ENCODE results near the gene RAPGEF5. TPM values are rescaled to one million over a fixed set of nuclear protein-coding genes. Genes with fewer than 3 reads are reported as not detected.

Gene RAPGEF5
- total and polyA plus RNA-seq, 10 of the 15 experiments (the other 5 are each of a cell fraction or from before 2014, with no cell fraction given): 0.38 to 4.0 (median 1.6) TPM; not detected in 1

- H3K79me2 ChIP-seq (ENCODE audit: control insufficient read depth, insufficient read depth, low read length): no peaks in the 10 kb centered on the region
- no peaks in the 10 kb centered on the region for H3K27me3 ChIP-seq (replicated peaks in 1 of 2; ENCODE audit: control insufficient read depth in 2 of 2, insufficient read depth in 2 of 2, low read length in 1 of 2)
- no peak overlapping the region for H3K27ac ChIP-seq (ENCODE audit: control insufficient read depth, insufficient read depth)
- DNase-seq (ENCODE audit: low read depth, low spot score) (no peak), FAIRE-seq (no peak), ATAC-seq (no peak)
- H4K20me1 ChIP-seq (ENCODE audit: control insufficient read depth, insufficient read depth): no peaks in the 10 kb centered on the region
- ChIA-PET CTCF (interaction anchor here (1.1 to 2.4 kb wide), 3 partner anchors 10 to 181 kb away, joined by 3 to 7 read pairs (median 3); no protein-coding TSS in a partner anchor), RAD21 (ENCODE audit: unreplicated experiment) (no interaction called here), SMC1A (ENCODE audit: uncharacterized antibody, unreplicated experiment) (interaction anchor here (1.3 to 2.3 kb wide), 2 partner anchors 10 to 181 kb away, joined by 5 to 6 read pairs; no protein-coding TSS in a partner anchor), POLR2A (no interaction called here)
- H3K9ac ChIP-seq (ENCODE audit: control insufficient read depth, insufficient read depth, low read length): no peak overlapping the region
- no peaks in the 10 kb centered on the region; a peak in 1 of 4 replicates for H3K36me3 ChIP-seq (ENCODE audit: control insufficient read depth in 2 of 2, insufficient read depth in 2 of 2, low read length in 1 of 2)
- H3K4me3 ChIP-seq: no peak overlapping the region
- WGBS (ENCODE audit: insufficient coverage, insufficient replicate concordance, low lambda C conversion rate, missing lambda C conversion rate): 0% methylated on average over 2 of the region's 2 CpGs
- H3K4me2 ChIP-seq (ENCODE audit: control insufficient read depth, insufficient read depth): no peak overlapping the region
- no peak overlapping the region for H2AFZ ChIP-seq (ENCODE audit: control insufficient read depth, low read depth, low read length)
- H3K4me1 ChIP-seq (ENCODE audit: control insufficient read depth, insufficient read depth, low read length): no peaks in the 10 kb centered on the region
- BruUV-seq (replicated peaks): no TSS peak
- in situ Hi-C loops (cut with MboI) (no loop called here), intact Hi-C loops (cut with micrococcal nuclease; ENCODE audit: unreplicated experiment) (no loop called here)
- TF ChIP-seq NFIC (IDR thresholded peaks at IDR 0.05; ENCODE audit: low read depth, low read length) (no peak), ATF2 (IDR thresholded peaks at IDR 0.05; ENCODE audit: low read length) (no peak), MXI1 (IDR thresholded peaks at IDR 0.05; ENCODE audit: low read depth, low read length) (no peak), SMAD1 (IDR thresholded peaks at IDR 0.05; ENCODE audit: low read depth, partially characterized antibody) (no peak), BMI1 (IDR thresholded peaks at IDR 0.05; ENCODE audit: borderline replicate concordance) (no peak), CBFB (IDR thresholded peaks at IDR 0.05; ENCODE audit: low read depth) (no peak)
- H3K9me3 ChIP-seq (replicated peaks; ENCODE audit: control insufficient read depth, insufficient read depth, low read length): no peaks in the 10 kb centered on the region
Observed at GRCh38 chr7:22291977-22292376, 65.0 kb downstream of the RAPGEF5 start.

- TF ChIP-seq POLR2A (IDR thresholded peaks at IDR 0.05; ENCODE audit: low read depth, low read length) (no peak), RUNX3 (IDR thresholded peaks at IDR 0.05; ENCODE audit: low read length) (no peak)
- H4K20me1 ChIP-seq (ENCODE audit: control insufficient read depth, insufficient read depth): no peaks in the 10 kb centered on the region
- H3K27me3 ChIP-seq (replicated peaks in 1 of 2; ENCODE audit: control insufficient read depth in 2 of 2, insufficient read depth in 2 of 2, low read length in 1 of 2): no peaks in the 10 kb centered on the region
- POLR2A ChIA-PET: no interaction called here
- no peak overlapping the region for H2AFZ ChIP-seq (ENCODE audit: control insufficient read depth, low read depth, low read length)
- no peak for FAIRE-seq
- no peak for ATAC-seq
- in situ Hi-C loops (cut with MboI): no loop called here
- RAD21 ChIA-PET (ENCODE audit: unreplicated experiment): no interaction called here
- no TSS peak for BruUV-seq (replicated peaks)
- WGBS (ENCODE audit: insufficient coverage, insufficient replicate concordance, low lambda C conversion rate, missing lambda C conversion rate): 23% methylated on average over 2 of the region's 6 CpGs
- H3K36me3 ChIP-seq (ENCODE audit: control insufficient read depth in 2 of 2, insufficient read depth in 2 of 2, low read length in 1 of 2): no peaks in the 10 kb centered on the region
- H3K79me2 ChIP-seq (ENCODE audit: control insufficient read depth, insufficient read depth, low read length): no peaks in the 10 kb centered on the region
- H3K4me1 ChIP-seq (ENCODE audit: control insufficient read depth, insufficient read depth, low read length): no peaks in the 10 kb centered on the region
- H3K9ac ChIP-seq (ENCODE audit: control insufficient read depth, insufficient read depth, low read length): no peak overlapping the region
- intact Hi-C loops (cut with micrococcal nuclease; ENCODE audit: unreplicated experiment): no loop called here
- H3K27ac ChIP-seq (ENCODE audit: control insufficient read depth, insufficient read depth): no peak overlapping the region
- no peak overlapping the region for H3K4me2 ChIP-seq (ENCODE audit: control insufficient read depth, insufficient read depth)
- SMC1A ChIA-PET (ENCODE audit: uncharacterized antibody, unreplicated experiment): no interaction called here
- no peaks in the 10 kb centered on the region for H3K9me3 ChIP-seq (replicated peaks; ENCODE audit: control insufficient read depth, insufficient read depth, low read length)
- H3K4me3 ChIP-seq: no peak overlapping the region
- no peak for DNase-seq (ENCODE audit: low read depth, low spot score)
- CTCF ChIA-PET: no interaction called here
Observed at GRCh38 chr7:22288202-22288601, 68.8 kb downstream of the RAPGEF5 start.

All from GM12878 (cell line).